ENCODE data around the gene TSSK2. TPM values are rescaled to one million over a fixed set of nuclear protein-coding genes. Genes with fewer than 3 reads are reported as not detected.

The TSSK2 gene
- total RNA-seq, 1 experiment from 2014 or later = not detected

DNA sequence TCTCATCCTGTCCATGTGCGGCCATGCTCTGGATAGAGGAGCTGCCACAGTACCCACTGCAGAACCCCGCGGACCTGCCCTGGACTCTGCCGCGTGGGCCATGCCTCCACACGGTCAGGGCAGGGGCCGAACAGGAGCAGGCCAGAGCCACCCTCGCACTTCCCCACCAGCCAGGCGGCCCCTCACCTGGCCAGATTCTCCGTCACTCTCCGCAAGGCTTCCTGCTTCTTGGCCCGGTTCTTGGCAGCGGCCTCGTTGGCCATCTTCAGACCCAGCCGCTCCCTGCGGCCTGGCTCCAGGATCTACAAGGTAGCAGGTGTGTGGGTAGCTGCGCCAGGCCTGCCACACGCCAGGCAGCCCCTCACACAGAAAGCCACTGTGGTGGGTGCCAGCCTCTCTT is 3.8 kb downstream of the TSSK2 start:
- DNase-seq (ENCODE audit: low read depth, low spot score) = no peak
- intact Hi-C loops (cut with micrococcal nuclease; ENCODE audit: unreplicated experiment) (no loop called here), in situ Hi-C loops (cut with HindIII; ENCODE audit: low pct_unique_long_range_greater_than_20kb, low sequenced_read_pairs) (no loop called here)
- no TSS peak for BruUV-seq (replicated peaks)
- no peak for ATAC-seq
- Histone ChIP-seq H3K4me3 (ENCODE audit: low read depth in 2 of 2, low read length in 2 of 2) (no peak overlapping the region), H3K27me3 (ENCODE audit: control insufficient read depth, insufficient read depth, low read length) (no peaks in the 10 kb centered on the region), H3K36me3 (ENCODE audit: control insufficient read depth, insufficient read depth, low read length) (no peaks in the 10 kb centered on the region), H3K9me3 (ENCODE audit: control insufficient read depth, insufficient read depth, low read depth, low read length) (no peaks in the 10 kb centered on the region), H3K27ac (ENCODE audit: low read length) (no peak overlapping the region), H3K4me1 (ENCODE audit: control insufficient read depth, insufficient read depth, low read length) (no peaks in the 10 kb centered on the region)
- ChIA-PET POLR2A (no interaction called here), CTCF (no interaction called here)
- TF ChIP-seq, protein P1, sequence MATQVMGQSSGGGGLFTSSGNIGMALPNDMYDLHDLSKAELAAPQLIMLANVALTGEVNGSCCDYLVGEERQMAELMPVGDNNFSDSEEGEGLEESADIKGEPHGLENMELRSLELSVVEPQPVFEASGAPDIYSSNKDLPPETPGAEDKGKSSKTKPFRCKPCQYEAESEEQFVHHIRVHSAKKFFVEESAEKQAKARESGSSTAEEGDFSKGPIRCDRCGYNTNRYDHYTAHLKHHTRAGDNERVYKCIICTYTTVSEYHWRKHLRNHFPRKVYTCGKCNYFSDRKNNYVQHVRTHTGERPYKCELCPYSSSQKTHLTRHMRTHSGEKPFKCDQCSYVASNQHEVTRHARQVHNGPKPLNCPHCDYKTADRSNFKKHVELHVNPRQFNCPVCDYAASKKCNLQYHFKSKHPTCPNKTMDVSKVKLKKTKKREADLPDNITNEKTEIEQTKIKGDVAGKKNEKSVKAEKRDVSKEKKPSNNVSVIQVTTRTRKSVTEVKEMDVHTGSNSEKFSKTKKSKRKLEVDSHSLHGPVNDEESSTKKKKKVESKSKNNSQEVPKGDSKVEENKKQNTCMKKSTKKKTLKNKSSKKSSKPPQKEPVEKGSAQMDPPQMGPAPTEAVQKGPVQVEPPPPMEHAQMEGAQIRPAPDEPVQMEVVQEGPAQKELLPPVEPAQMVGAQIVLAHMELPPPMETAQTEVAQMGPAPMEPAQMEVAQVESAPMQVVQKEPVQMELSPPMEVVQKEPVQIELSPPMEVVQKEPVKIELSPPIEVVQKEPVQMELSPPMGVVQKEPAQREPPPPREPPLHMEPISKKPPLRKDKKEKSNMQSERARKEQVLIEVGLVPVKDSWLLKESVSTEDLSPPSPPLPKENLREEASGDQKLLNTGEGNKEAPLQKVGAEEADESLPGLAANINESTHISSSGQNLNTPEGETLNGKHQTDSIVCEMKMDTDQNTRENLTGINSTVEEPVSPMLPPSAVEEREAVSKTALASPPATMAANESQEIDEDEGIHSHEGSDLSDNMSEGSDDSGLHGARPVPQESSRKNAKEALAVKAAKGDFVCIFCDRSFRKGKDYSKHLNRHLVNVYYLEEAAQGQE (IDR thresholded peaks at IDR 0.05; ENCODE audit: insufficient read depth in 1 of 2, low read depth in 2 of 2, low read length in 1 of 2) = no peak
- TF ChIP-seq, protein P2, sequence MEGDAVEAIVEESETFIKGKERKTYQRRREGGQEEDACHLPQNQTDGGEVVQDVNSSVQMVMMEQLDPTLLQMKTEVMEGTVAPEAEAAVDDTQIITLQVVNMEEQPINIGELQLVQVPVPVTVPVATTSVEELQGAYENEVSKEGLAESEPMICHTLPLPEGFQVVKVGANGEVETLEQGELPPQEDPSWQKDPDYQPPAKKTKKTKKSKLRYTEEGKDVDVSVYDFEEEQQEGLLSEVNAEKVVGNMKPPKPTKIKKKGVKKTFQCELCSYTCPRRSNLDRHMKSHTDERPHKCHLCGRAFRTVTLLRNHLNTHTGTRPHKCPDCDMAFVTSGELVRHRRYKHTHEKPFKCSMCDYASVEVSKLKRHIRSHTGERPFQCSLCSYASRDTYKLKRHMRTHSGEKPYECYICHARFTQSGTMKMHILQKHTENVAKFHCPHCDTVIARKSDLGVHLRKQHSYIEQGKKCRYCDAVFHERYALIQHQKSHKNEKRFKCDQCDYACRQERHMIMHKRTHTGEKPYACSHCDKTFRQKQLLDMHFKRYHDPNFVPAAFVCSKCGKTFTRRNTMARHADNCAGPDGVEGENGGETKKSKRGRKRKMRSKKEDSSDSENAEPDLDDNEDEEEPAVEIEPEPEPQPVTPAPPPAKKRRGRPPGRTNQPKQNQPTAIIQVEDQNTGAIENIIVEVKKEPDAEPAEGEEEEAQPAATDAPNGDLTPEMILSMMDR (IDR thresholded peaks at IDR 0.05) = no peak
- TF ChIP-seq SIN3A (IDR thresholded peaks at IDR 0.05; ENCODE audit: borderline replicate concordance, insufficient read depth, low read depth, low read length) = no peak

DNA sequence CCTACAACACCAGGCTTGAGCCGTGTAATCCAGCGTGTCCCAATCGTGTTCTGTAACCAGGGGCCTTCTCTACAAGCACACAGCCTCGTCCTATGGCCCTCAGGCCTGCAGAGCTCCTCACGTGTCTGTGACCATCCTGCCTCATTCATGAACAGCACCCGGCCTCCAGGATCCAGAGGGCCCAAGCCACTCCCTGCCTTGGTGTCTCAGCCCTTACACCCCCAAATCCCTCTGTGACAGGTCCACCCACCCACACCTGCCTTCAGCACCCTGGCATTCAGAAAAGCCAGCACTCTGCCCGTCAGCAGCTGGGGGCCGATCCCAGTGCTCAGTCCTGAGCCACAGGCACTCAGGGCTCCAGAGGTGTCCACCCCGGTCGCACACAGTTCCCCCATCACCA is 5.8 kb downstream of the TSSK2 start:
- Histone ChIP-seq H3K4me3 (ENCODE audit: low read depth in 2 of 2, low read length in 2 of 2) (no peak overlapping the region), H3K36me3 (ENCODE audit: control insufficient read depth, insufficient read depth, low read length) (peaks cover 2% of the 10 kb centered on the region; the same call in 1 of the 2 replicates), H3K9me3 (ENCODE audit: control insufficient read depth, insufficient read depth, low read depth, low read length) (no peaks in the 10 kb centered on the region), H3K27me3 (ENCODE audit: control insufficient read depth, insufficient read depth, low read length) (no peaks in the 10 kb centered on the region), H3K27ac (ENCODE audit: low read length) (no peak overlapping the region), H3K4me1 (ENCODE audit: control insufficient read depth, insufficient read depth, low read length) (no peaks in the 10 kb centered on the region)
- ChIA-PET CTCF (interaction anchor here (0.5 kb wide), 1 partner anchor 115 kb away, joined by 3 read pairs; no protein-coding TSS in a partner anchor), POLR2A (interaction anchor here (0.5 kb wide), 1 partner anchor 132 kb away, joined by 7 read pairs; no protein-coding TSS in a partner anchor)
- intact Hi-C loops (cut with micrococcal nuclease; ENCODE audit: unreplicated experiment) (no loop called here), in situ Hi-C loops (cut with HindIII; ENCODE audit: low pct_unique_long_range_greater_than_20kb, low sequenced_read_pairs) (no loop called here)
- DNase-seq (ENCODE audit: low read depth, low spot score) (no peak), ATAC-seq (no peak)
- TF ChIP-seq, protein P1 (IDR thresholded peaks at IDR 0.05; ENCODE audit: insufficient read depth in 1 of 2, low read depth in 2 of 2, low read length in 1 of 2) = no peak
- TF ChIP-seq SIN3A (IDR thresholded peaks at IDR 0.05; ENCODE audit: borderline replicate concordance, insufficient read depth, low read depth, low read length) = no peak
- TF ChIP-seq, protein P2 (IDR thresholded peaks at IDR 0.05) = no peak
- TF ChIP-seq TCF7L2 (IDR thresholded peaks at IDR 0.05; ENCODE audit: low read depth, low read length) = no peak
- TF ChIP-seq POLR2AphosphoS5 (IDR thresholded peaks at IDR 0.05; ENCODE audit: low read depth, low read length) = no peak
- no TSS peak for BruUV-seq (replicated peaks)
